H9 (cell line): ENCODE results near the gene DPF1. TPM values are rescaled to one million over a fixed set of nuclear protein-coding genes. Genes with fewer than 3 reads are reported as not detected.

Experiments used
- DNase-seq: peaks from one replicate; pipeline ENCODE4 v3.0.0-alpha.2; 2017
- H2AFZ ChIP-seq: one replicate; pipeline ENCODE4 v1.6.1; 2013; ENCODE audit warnings: mild to moderate bottlenecking, low read length, control low read depth, moderate library complexity
- H2AK5ac ChIP-seq: 2 replicates; pipeline ENCODE4 v1.6.1; 2013; ENCODE audit warnings: low read length, control low read depth, mixed read lengths; ENCODE audit not compliant: insufficient read length
- H2BK120ac ChIP-seq: one replicate; pipeline ENCODE4 v1.6.1; 2013; ENCODE audit warnings: low read depth, mild to moderate bottlenecking, low read length, control low read depth, inconsistent platforms; ENCODE audit not compliant: poor library complexity, severe bottlenecking
- H2BK12ac ChIP-seq: 2 replicates; pipeline ENCODE4 v1.6.1; 2013; ENCODE audit warnings: low read length, control low read depth, mixed read lengths, low read depth; ENCODE audit not compliant: insufficient read length
- H2BK15ac ChIP-seq: 2 replicates; pipeline ENCODE4 v1.6.1; 2013; ENCODE audit warnings: low read depth, low read length, control low read depth
- H2BK20ac ChIP-seq: one replicate; pipeline ENCODE4 v1.6.1; 2013; ENCODE audit warnings: low read depth, mild to moderate bottlenecking, low read length, control low read depth, inconsistent platforms; ENCODE audit not compliant: poor library complexity, severe bottlenecking
- H2BK5ac ChIP-seq: 2 replicates; pipeline ENCODE4 v1.6.1; 2013; ENCODE audit warnings: low read length, control low read depth, mixed read lengths; ENCODE audit not compliant: insufficient read length
- H3K14ac ChIP-seq: 2 replicates; pipeline ENCODE4 v1.6.1; 2013; ENCODE audit warnings: low read length, control low read depth; ENCODE audit not compliant: insufficient read depth
- H3K18ac ChIP-seq: 2 replicates; pipeline ENCODE4 v1.6.1; 2013; ENCODE audit warnings: low read depth, mild to moderate bottlenecking, mixed read lengths, low read length, control low read depth; ENCODE audit not compliant: insufficient read length
- H3K23ac ChIP-seq: 2 replicates; pipeline ENCODE4 v1.6.1; 2013; ENCODE audit warnings: low read length, control low read depth, mixed read lengths, low read depth; ENCODE audit not compliant: insufficient read length
- H3K23me2 ChIP-seq: 2 replicates; pipeline ENCODE4 v1.6.1; 2013; ENCODE audit warnings: low read depth, mild to moderate bottlenecking, mixed read lengths, low read length, control low read depth; ENCODE audit not compliant: insufficient read length, poor library complexity, severe bottlenecking
- H3K27ac ChIP-seq: 2 replicates; pipeline ENCODE4 v1.5.1; 2013; ENCODE audit warnings: low read length, control low read depth, mixed read lengths, low read depth; ENCODE audit not compliant: insufficient read length
- H3K27me3 ChIP-seq: 2 replicates; pipeline ENCODE4 v1.6.1; 2013; ENCODE audit warnings: low read length, control low read depth, inconsistent platforms; ENCODE audit not compliant: insufficient read depth
- H3K4ac ChIP-seq: 2 replicates; pipeline ENCODE4 v1.6.1; 2013; ENCODE audit warnings: low read depth, mild to moderate bottlenecking, control low read depth, inconsistent platforms, low read length, moderate library complexity
- H3K4me1 ChIP-seq: 2 replicates; pipeline ENCODE4 v1.6.1; 2013; ENCODE audit warnings: low read length, control low read depth, inconsistent platforms; ENCODE audit not compliant: insufficient read depth
- H3K4me2 ChIP-seq: 2 replicates; pipeline ENCODE4 v1.6.1; 2013; ENCODE audit warnings: low read length, control low read depth, mixed read lengths; ENCODE audit not compliant: insufficient read length, insufficient read depth
- H3K56ac ChIP-seq: 2 replicates; pipeline ENCODE4 v1.6.1; 2013; ENCODE audit warnings: low read depth, mild to moderate bottlenecking, mixed read lengths, low read length, control low read depth; ENCODE audit not compliant: insufficient read length
- H3K79me1 ChIP-seq: 2 replicates; pipeline ENCODE4 v1.6.1; 2013; ENCODE audit warnings: low read depth, mild to moderate bottlenecking, moderate library complexity, low read length, control low read depth, inconsistent platforms; ENCODE audit not compliant: insufficient read depth, poor library complexity, severe bottlenecking
- H3K79me2 ChIP-seq: 2 replicates; pipeline ENCODE4 v1.6.1; 2013; ENCODE audit warnings: low read length, control low read depth, inconsistent platforms; ENCODE audit not compliant: insufficient read depth
- H3K9ac ChIP-seq: 2 replicates; pipeline ENCODE4 v1.6.1; 2013; ENCODE audit warnings: low read length, control low read depth, mixed read lengths; ENCODE audit not compliant: insufficient read length; ENCODE audit errors: extremely low read depth
- H3K9me3 ChIP-seq: one replicate; pipeline ENCODE4 v1.6.1; 2013; ENCODE audit warnings: low read depth, low read length, inconsistent platforms; ENCODE audit not compliant: control insufficient read depth
- H3T11ph ChIP-seq: one replicate; pipeline ENCODE4 v1.6.1; 2013; ENCODE audit warnings: mild to moderate bottlenecking, low read length, control low read depth, inconsistent platforms
- H4K20me1 ChIP-seq: one replicate; pipeline ENCODE4 v1.6.1; 2013; ENCODE audit not compliant: control insufficient read depth, insufficient read length, insufficient read depth
- H4K5ac ChIP-seq: 2 replicates; pipeline ENCODE4 v1.6.1; 2013; ENCODE audit warnings: low read depth, mild to moderate bottlenecking, mixed read lengths, low read length, control low read depth; ENCODE audit not compliant: insufficient read length
- H4K8ac ChIP-seq: replicated peaks from 2 replicates; pipeline ENCODE4 v1.6.1; 2013; ENCODE audit warnings: low read length, control low read depth, mixed read lengths, low read depth; ENCODE audit not compliant: insufficient read length
- H4K91ac ChIP-seq: 2 replicates; pipeline ENCODE4 v1.6.1; 2013; ENCODE audit warnings: low read depth, mild to moderate bottlenecking, moderate library complexity, mixed read lengths, low read length, control low read depth; ENCODE audit not compliant: insufficient read length
- H3K27ac Mint-ChIP-seq, 3 experiments: 2 replicates in 2 of 3; 3 replicates in 1 of 3; pipeline ENCODE4 v1.8.0; 2020 to 2021; ENCODE audit warnings: mixed read lengths in 3 of 3, mild to moderate bottlenecking in 1 of 3, moderate library complexity in 1 of 3
- H3K27me3 Mint-ChIP-seq: 2 replicates; pipeline ENCODE4 v1.8.0; 2021; ENCODE audit warnings: low read depth, mild to moderate bottlenecking, moderate library complexity, mixed read lengths
- H3K36me3 Mint-ChIP-seq, 3 experiments: 2 replicates in 2 of 3; 3 replicates in 1 of 3; pipeline ENCODE4 v1.8.0; 2020 to 2021; ENCODE audit warnings: low read depth in 3 of 3, mixed read lengths in 3 of 3; ENCODE audit not compliant: insufficient read depth in 1 of 3
- H3K4me1 Mint-ChIP-seq, 2 experiments: 2 replicates each; pipeline ENCODE4 v1.8.0; 2020; ENCODE audit warnings: mixed read lengths in 2 of 2
- H3K4me3 Mint-ChIP-seq, 2 experiments: 2 replicates in 1 of 2; 3 replicates in 1 of 2; pipeline ENCODE4 v1.8.0; 2020 to 2021; ENCODE audit warnings: mild to moderate bottlenecking in 2 of 2, mixed read lengths in 2 of 2, moderate library complexity in 1 of 2
- H3K9me3 Mint-ChIP-seq, 2 experiments: 2 replicates in 1 of 2; 3 replicates in 1 of 2; pipeline ENCODE4 v1.8.0; 2020; ENCODE audit warnings: mild to moderate bottlenecking in 2 of 2, mixed read lengths in 2 of 2, moderate library complexity in 1 of 2
- WGBS: extraction: QIAGEN DNeasy Blood & Tissue Kit; methylation state at CpG from one replicate; pipeline ENCODE4 v1.1.7; 2013; ENCODE audit warnings: missing lambda C conversion rate, low lambda C conversion rate, mixed read lengths; ENCODE audit not compliant: insufficient read length; ENCODE audit errors: extremely low coverage; 5-methylcytosine and 5-hydroxymethylcytosine counted together
- total RNA-seq: library from RNA; stranded (reverse); gene quantifications from 2 replicates; pipeline ENCODE4 v1.2.1, GENCODE V29; 2021
- TF ChIP-seq, protein P1 (sequence below): fragments of 200-600 bp; sonication (generic); conservative IDR thresholded peaks from 3 replicates; pipeline ENCODE4 v1.8.0; 2021; ENCODE audit warnings: antibody characterized with exemption, mild to moderate bottlenecking

The DPF1 gene
- total RNA-seq, 1 experiment from 2014 or later: 12.0 TPM

DNA sequence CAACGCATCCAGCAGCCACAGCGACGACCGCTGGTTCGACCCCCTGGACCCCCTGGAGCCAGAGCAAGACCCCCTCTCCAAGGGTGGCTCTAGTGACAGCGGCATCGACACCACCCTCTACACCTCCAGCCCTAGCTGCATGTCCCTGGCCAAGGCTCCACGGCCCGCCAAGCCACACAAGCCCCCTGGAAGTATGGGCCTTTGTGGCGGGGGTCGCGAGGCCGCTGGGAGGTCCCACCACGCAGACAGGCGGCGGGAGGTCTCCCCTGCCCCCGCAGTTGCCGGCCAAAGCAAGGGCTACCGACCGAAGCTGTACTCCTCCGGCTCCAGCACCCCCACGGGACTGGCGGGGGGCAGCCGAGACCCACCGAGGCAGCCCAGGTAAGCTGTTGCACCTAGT lies 59.5 kb downstream of the DPF1 start:
- no peak overlapping the region for H3K14ac ChIP-seq
- no peaks in the 10 kb centered on the region for H3K79me1 ChIP-seq
- no peak overlapping the region for H3K4ac ChIP-seq
- no peak overlapping the region for H2AK5ac ChIP-seq
- no peak overlapping the region for H2BK15ac ChIP-seq
- H3K23ac ChIP-seq: no peak overlapping the region
- no peak overlapping the region for H4K5ac ChIP-seq
- no peak overlapping the region for H2AFZ ChIP-seq
- no peak overlapping the region for H3K27ac ChIP-seq
- no peak overlapping the region for H4K91ac ChIP-seq
- WGBS: no CpG with 5 or more reads among the region's 25 CpGs
- H3K9me3 ChIP-seq: peaks cover 12% of the 10 kb centered on the region
- H3K56ac ChIP-seq: no peak overlapping the region
- H3K18ac ChIP-seq: no peak overlapping the region
- no peak for DNase-seq
- H3K79me2 ChIP-seq: no peaks in the 10 kb centered on the region
- peaks cover 2% of the 10 kb centered on the region; the same call in 1 of the 2 replicates for H3K4me1 ChIP-seq
- Mint-ChIP-seq H3K27me3 (no peaks in the 10 kb centered on the region), H3K4me3 (no peak overlapping the region), H3K9me3 (peaks cover 8 to 18% of the 10 kb centered on the region in 2 experiments), H3K4me1 (peaks cover 11 to 14% of the 10 kb centered on the region in 2 experiments), H3K27ac (no peak overlapping the region), H3K36me3 (peaks cover 38 to 64% (median 49%) of the 10 kb centered on the region in 3 experiments)
- H2BK12ac ChIP-seq: no peak overlapping the region
- H4K8ac ChIP-seq: no peak overlapping the region
- no peak overlapping the region for H2BK5ac ChIP-seq
- H3K23me2 ChIP-seq: no peaks in the 10 kb centered on the region
- no peak overlapping the region for H2BK120ac ChIP-seq
- no peak overlapping the region for H3T11ph ChIP-seq
- H3K4me2 ChIP-seq: no peak overlapping the region
- TF ChIP-seq, protein P1, sequence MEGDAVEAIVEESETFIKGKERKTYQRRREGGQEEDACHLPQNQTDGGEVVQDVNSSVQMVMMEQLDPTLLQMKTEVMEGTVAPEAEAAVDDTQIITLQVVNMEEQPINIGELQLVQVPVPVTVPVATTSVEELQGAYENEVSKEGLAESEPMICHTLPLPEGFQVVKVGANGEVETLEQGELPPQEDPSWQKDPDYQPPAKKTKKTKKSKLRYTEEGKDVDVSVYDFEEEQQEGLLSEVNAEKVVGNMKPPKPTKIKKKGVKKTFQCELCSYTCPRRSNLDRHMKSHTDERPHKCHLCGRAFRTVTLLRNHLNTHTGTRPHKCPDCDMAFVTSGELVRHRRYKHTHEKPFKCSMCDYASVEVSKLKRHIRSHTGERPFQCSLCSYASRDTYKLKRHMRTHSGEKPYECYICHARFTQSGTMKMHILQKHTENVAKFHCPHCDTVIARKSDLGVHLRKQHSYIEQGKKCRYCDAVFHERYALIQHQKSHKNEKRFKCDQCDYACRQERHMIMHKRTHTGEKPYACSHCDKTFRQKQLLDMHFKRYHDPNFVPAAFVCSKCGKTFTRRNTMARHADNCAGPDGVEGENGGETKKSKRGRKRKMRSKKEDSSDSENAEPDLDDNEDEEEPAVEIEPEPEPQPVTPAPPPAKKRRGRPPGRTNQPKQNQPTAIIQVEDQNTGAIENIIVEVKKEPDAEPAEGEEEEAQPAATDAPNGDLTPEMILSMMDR: no peak
- no peak overlapping the region for H2BK20ac ChIP-seq
- no peak overlapping the region for H3K9ac ChIP-seq
- no peaks in the 10 kb centered on the region for H3K27me3 ChIP-seq
- no peaks in the 10 kb centered on the region for H4K20me1 ChIP-seq
